Tibial artery (tissue), 4 donors: ENCODE measurements around the gene GRM8.

Experiments
- DNase-seq, 2 donors: peaks; one replicate each; pipeline ENCODE4 v3.0.0-alpha.2; 2019
- H3K27ac ChIP-seq, 2 donors: fragments of 200-600 bp; sonication (generic) in 1 of 2; 1 replicate in 1 of 2; 2 replicates in 1 of 2; pipeline ENCODE4 v1.5.1; 2018 to 2019; ENCODE audit warnings: mild to moderate bottlenecking in 1 of 2
- H3K27me3 ChIP-seq, 2 donors: fragments of 200-600 bp; sonication (generic) in 1 of 2; one replicate each; pipeline versions ENCODE4 v1.5.1 to v1.6.0; 2016 to 2019
- H3K36me3 ChIP-seq, 3 donors: fragments of 200-600 bp; sonication (generic) in 2 of 3; one replicate each; pipeline ENCODE4 v1.5.1; 2016 to 2019; ENCODE audit warnings: mild to moderate bottlenecking in 2 of 3
- H3K4me1 ChIP-seq, 4 donors: fragments of 200-600 bp; sonication (generic) in 2 of 4; 1 replicate in 3 of 4; 2 replicates in 1 of 4; pipeline ENCODE4 v1.5.1; 2016 to 2019
- H3K4me3 ChIP-seq, 2 donors: fragments of 200-600 bp; sonication (generic) in 1 of 2; 1 replicate in 1 of 2; 2 replicates in 1 of 2; pipeline ENCODE4 v1.5.1; 2018 to 2019; ENCODE audit warnings: mild to moderate bottlenecking in 2 of 2
- H3K9me3 ChIP-seq, 3 donors: fragments of 200-600 bp; sonication (generic) in 1 of 3; one replicate each; pipeline ENCODE4 v1.5.1; 2016 to 2019
- intact Hi-C: fragments of 100-400 bp; cut with DNase I; formaldehyde crosslinking; loops from one replicate; pipeline ENCODE4 v1.15.0; 2023; ENCODE audit warnings: low total_unique reads
- TF ChIP-seq, protein P1 (sequence below), 2 experiments: fragments of 200-600 bp in 1 of 2; fragments of 450-650 bp in 1 of 2; IDR thresholded peaks; one replicate each; pipeline ENCODE4 v1.5.1; 2017 to 2019; ENCODE audit warnings: antibody characterized with exemption in 2 of 2, mild to moderate bottlenecking in 1 of 2, moderate library complexity in 1 of 2

The GRM8 gene

DNA sequence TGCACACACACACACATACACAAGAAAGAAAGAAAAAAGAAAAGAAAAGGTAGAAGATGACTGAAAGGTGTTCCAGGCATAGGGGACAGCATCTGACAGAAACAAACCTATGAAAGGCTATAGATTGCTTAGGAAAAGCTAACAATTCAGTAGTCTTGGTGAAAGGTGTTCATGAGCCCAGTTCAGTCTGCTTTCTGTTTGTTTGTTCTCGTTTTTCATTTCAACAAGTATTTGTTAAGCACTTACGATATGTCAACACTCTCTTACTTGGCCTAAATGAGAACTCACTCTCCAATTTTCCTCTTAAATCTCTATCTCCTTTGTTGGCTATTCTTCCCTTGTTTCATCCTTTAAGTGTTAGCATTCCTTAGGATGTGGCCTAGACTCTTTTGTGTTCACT is 133.2 kb downstream of the GRM8 start:
- Histone ChIP-seq H3K36me3 (no peaks in the 10 kb centered on the region), H3K27me3 (no peaks in the 10 kb centered on the region), H3K9me3 (no peaks in the 10 kb centered on the region), H3K27ac (no peak overlapping the region), H3K4me3 (no peak overlapping the region), H3K4me1 (no peaks in the 10 kb centered on the region)
- DNase-seq, result no peak
- intact Hi-C loops, result no loop called here
- TF ChIP-seq, protein P1, sequence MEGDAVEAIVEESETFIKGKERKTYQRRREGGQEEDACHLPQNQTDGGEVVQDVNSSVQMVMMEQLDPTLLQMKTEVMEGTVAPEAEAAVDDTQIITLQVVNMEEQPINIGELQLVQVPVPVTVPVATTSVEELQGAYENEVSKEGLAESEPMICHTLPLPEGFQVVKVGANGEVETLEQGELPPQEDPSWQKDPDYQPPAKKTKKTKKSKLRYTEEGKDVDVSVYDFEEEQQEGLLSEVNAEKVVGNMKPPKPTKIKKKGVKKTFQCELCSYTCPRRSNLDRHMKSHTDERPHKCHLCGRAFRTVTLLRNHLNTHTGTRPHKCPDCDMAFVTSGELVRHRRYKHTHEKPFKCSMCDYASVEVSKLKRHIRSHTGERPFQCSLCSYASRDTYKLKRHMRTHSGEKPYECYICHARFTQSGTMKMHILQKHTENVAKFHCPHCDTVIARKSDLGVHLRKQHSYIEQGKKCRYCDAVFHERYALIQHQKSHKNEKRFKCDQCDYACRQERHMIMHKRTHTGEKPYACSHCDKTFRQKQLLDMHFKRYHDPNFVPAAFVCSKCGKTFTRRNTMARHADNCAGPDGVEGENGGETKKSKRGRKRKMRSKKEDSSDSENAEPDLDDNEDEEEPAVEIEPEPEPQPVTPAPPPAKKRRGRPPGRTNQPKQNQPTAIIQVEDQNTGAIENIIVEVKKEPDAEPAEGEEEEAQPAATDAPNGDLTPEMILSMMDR (IDR thresholded peaks at IDR 0.05), result no peak

DNA sequence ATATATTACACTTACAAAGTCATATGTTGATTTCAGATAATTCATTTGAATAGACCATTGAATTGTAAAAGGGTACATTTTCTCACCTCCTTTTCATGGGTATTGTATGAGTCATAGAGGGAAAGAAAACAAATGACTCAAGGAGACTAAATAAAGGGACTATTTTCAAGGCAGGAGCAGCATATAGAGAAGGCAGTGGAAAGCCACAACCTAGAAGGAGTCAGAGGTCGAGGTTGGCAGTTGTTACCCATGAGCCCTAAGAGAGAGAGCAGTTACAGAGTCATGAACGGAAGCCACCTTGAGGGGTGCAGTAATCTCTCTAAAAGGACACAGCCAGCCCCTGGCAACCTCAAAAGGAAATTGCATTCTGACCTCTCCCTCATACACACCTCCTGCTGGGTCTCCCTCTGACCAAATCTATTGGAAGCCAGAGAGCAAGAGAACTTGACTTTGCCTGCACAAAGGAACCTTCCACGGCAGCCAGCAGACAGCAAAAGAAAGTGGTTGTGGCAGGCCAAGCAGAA is 137.9 kb downstream of the GRM8 start:
- DNase-seq, result no peak
- Histone ChIP-seq H3K36me3 (no peaks in the 10 kb centered on the region), H3K4me3 (no peak overlapping the region), H3K4me1 (no peaks in the 10 kb centered on the region), H3K27ac (no peak overlapping the region), H3K9me3 (no peaks in the 10 kb centered on the region), H3K27me3 (no peaks in the 10 kb centered on the region)
- TF ChIP-seq, protein P1 (IDR thresholded peaks at IDR 0.05), result no peak
- intact Hi-C loops, result no loop called here

DNA sequence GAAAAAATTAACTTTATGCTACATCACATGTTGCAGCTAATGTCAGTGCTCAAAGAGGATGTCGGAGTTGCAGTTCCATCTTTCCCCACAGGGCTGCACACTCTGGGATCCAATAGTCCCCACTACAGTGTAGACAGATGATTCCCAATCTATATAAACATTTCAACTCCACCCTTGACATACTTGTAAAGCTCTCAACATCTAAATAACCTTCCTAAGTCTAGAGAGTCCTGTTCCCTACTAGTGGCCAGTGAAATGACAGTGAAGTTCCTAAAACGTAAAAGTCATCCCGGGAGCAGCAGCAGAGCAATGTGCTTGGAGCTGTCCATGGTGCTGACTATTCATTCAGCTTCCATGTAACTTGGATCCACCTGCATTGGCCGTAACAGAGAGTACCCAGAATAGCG is 145.1 kb downstream of the GRM8 start:
- no peaks in the 10 kb centered on the region for H3K36me3 ChIP-seq
- peaks cover 0 to 3% (median 2%) of the 10 kb centered on the region in 3 donors for H3K9me3 ChIP-seq
- no peak overlapping the region for H3K4me3 ChIP-seq
- H3K27me3 ChIP-seq, result no peaks in the 10 kb centered on the region
- intact Hi-C loops, result no loop called here
- TF ChIP-seq, protein P1 (IDR thresholded peaks at IDR 0.05), result no peak
- H3K27ac ChIP-seq, result no peak overlapping the region
- no peaks in the 10 kb centered on the region for H3K4me1 ChIP-seq
- no peak for DNase-seq

DNA sequence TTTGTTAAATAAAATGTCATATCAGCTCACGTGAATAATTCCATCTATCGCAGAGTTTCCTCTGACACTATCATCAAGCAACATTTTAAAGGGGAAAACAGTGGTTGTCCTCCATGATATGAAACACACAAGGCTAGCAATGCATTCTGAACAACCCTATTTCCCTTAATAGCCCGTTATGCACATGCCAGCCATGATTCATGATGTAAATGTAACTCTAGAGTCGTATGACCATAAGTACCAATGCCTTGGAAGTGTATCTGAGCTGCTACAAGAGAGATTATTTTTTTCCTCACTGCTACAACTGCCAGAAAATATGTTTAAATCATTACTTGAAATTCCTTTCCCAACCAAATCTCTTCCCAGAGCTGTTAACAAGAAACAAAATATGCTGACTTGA is 159.4 kb downstream of the GRM8 start:
- H3K4me1 ChIP-seq, result no peaks in the 10 kb centered on the region
- H3K27ac ChIP-seq, result no peak overlapping the region
- no peaks in the 10 kb centered on the region for H3K9me3 ChIP-seq
- TF ChIP-seq, protein P1 (IDR thresholded peaks at IDR 0.05), result no peak
- H3K4me3 ChIP-seq, result no peak overlapping the region
- no peaks in the 10 kb centered on the region for H3K36me3 ChIP-seq
- no peaks in the 10 kb centered on the region for H3K27me3 ChIP-seq
- DNase-seq, result no peak
- intact Hi-C loops, result no loop called here

DNA sequence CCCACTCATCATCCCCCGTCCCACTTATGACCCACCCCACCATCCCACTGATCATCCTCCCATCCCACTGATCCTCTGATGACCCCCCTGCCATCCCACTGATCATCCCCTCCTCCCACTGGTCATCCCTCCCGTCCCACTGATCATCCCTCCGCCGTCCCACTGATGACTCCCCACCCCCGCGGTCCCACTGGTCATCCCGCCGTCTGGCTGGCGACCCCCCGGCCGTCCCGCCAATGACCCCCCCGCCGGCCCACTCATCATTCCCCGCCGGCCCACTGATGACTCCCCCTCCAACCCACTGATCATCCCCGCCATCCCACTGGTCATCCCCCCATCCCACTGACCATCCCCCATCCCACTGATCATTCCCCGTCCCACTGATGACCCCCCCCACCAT is 161.1 kb downstream of the GRM8 start:
- H3K9me3 ChIP-seq, result no peaks in the 10 kb centered on the region
- DNase-seq, result no peak
- TF ChIP-seq, protein P1 (IDR thresholded peaks at IDR 0.05), result no peak
- intact Hi-C loops, result no loop called here
- H3K4me3 ChIP-seq, result no peak overlapping the region
- H3K36me3 ChIP-seq, result no peaks in the 10 kb centered on the region
- no peaks in the 10 kb centered on the region for H3K4me1 ChIP-seq
- H3K27ac ChIP-seq, result no peak overlapping the region
- no peaks in the 10 kb centered on the region for H3K27me3 ChIP-seq

DNA sequence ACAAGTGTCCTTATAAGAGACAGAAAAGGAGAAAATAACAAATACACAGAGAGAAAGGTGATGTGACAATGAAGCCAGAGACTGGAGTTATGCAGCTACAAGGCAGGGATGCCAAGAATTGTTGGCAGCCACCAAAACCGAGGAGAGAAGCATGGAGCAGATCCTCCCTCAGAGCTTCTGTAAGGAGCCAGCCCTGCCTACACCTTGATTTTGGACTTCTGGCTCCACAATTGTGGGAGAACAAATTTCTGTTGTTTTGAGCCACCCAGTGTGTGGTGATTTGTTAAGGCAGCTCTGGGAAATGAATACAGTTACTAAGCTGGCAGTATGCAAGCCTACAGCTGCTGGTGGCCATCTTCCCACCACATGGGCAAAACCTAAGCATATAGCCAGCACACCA is 163.6 kb downstream of the GRM8 start:
- Histone ChIP-seq H3K36me3 (no peaks in the 10 kb centered on the region), H3K4me1 (no peaks in the 10 kb centered on the region), H3K27ac (no peak overlapping the region), H3K9me3 (no peaks in the 10 kb centered on the region), H3K4me3 (no peak overlapping the region), H3K27me3 (no peaks in the 10 kb centered on the region)
- TF ChIP-seq, protein P1 (IDR thresholded peaks at IDR 0.05), result no peak
- intact Hi-C loops, result no loop called here
- DNase-seq, result no peak
